Right lobe of liver (tissue), 6 donors: ENCODE measurements around the gene COX6A2. TPM values are rescaled to one million over a fixed set of nuclear protein-coding genes. Genes with fewer than 3 reads are reported as not detected.
A peak's percentile ranks its signal among the peaks of the same experiment; 100 is the strongest.

Experiments
- ATAC-seq, 4 donors: fragments of 200-7000 bp; cut with Tn5 transposase; one replicate each; pipeline ENCODE4 v1.9.1; 2020; ENCODE audit warnings: mild to moderate bottlenecking in 4 of 4, moderate library complexity in 4 of 4
- DNase-seq, 3 donors: peaks; one replicate each; pipeline ENCODE4 v3.0.0-alpha.2; 2020
- H3K27ac ChIP-seq, 3 donors: fragments of 200-600 bp; one replicate each; pipeline ENCODE4 v1.8.0; 2022
- H3K27me3 ChIP-seq, 2 donors: fragments of 200-600 bp; one replicate each; pipeline ENCODE4 v1.8.0; 2022
- H3K36me3 ChIP-seq, 4 donors: fragments of 200-600 bp; sonication (generic) in 1 of 4; one replicate each; pipeline versions ENCODE4 v1.5.1 to v1.8.0; 2017 to 2022; ENCODE audit warnings: control low read depth in 1 of 4
- H3K4me1 ChIP-seq, 4 donors: fragments of 200-600 bp; sonication (generic) in 1 of 4; one replicate each; pipeline versions ENCODE4 v1.5.1 to v1.8.0; 2017 to 2022; ENCODE audit warnings: control low read depth in 1 of 4
- H3K4me3 ChIP-seq, 3 donors: fragments of 200-600 bp; one replicate each; pipeline ENCODE4 v1.8.0; 2022
- H3K9me3 ChIP-seq, 4 donors: fragments of 200-600 bp; sonication (generic) in 1 of 4; one replicate each; pipeline versions ENCODE4 v1.5.1 to v1.8.0; 2017 to 2022; ENCODE audit warnings: control low read depth in 1 of 4
- POLR2A ChIP-seq: fragments of 450-650 bp; IDR thresholded peaks from one replicate; pipeline ENCODE4 v1.6.1; 2017; ENCODE audit warnings: antibody characterized with exemption, mild to moderate bottlenecking
- WGBS: methylation state at CpG from one replicate; pipeline ENCODE4 v1.1.6; 2018; ENCODE audit warnings: low coverage, low lambda C conversion rate; ENCODE audit not compliant: insufficient coverage; ENCODE audit errors: missing lambda C conversion rate; 5-methylcytosine and 5-hydroxymethylcytosine counted together
- intact Hi-C, 2 donors: fragments of 100-400 bp; cut with DNase I; formaldehyde crosslinking; loops; one replicate each; pipeline versions ENCODE4 v1.11.2 to v1.14.1; 2022
- total RNA-seq, 6 experiments: library from RNA; depleted of rRNA in 2 of 6; stranded (reverse); fragments of >200 nt in 2 of 6; fragmentation: NEBNext Ultra II Directional in 3 of 6; extraction: Animal tissue kit (Norgen Biotek cat#: 25700) in 3 of 6; gene quantifications; one replicate each; pipeline versions ENCODE4 v1.1.0 to v1.2.4, GENCODE V29; 2016 to 2023
- TF ChIP-seq, protein P1 (sequence below), 4 donors: fragments of 200-600 bp in 3 of 4; fragments of 450-650 bp in 1 of 4; IDR thresholded peaks; one replicate each; pipeline versions ENCODE4 v1.5.1 to v1.8.0; 2016 to 2022; ENCODE audit warnings: antibody characterized with exemption in 4 of 4, mild to moderate bottlenecking in 2 of 4
- donor health status: DM: no; HTN: yes; CAD: no.
- donor health status: DM: no; HTN: no; CAD: no.
- donor health status: DM: no; HTN: no; CAD: no.
- donor health status: DM: no; HTN: yes; CAD: no.
- donor health status: DM: no; HTN: yes; CAD: no.

Gene COX6A2
- total RNA-seq, 6 experiments from 2014 or later, result 4.1 to 6.0 (median 4.6) TPM; not detected in 2

DNA sequence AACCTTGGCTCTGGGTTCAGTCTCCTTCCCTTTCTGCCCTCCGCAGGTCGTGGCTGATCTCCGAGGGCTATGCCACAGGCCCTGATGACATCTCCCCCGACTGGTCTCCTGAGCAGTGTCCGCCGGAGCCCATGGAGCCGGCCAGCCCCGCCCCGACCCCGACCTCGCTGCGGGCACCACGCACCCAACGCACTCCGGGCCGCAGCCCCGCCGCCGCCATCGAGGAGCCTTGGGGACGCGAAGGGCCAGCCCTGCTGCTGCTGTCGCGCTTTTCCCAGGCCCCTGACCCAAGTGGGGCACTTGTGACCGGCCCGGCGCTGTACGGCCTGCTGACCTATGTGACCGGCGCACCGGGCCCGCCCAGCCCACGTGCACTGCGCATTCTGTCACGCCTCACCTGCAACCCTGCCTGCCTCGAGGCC lies 36.2 kb upstream of the COX6A2 start:
- no peak overlapping the region for H3K4me3 ChIP-seq
- H3K9me3 ChIP-seq, result no peaks in the 10 kb centered on the region
- DNase-seq, result peak in 1 of 3 donors; percentile 20
- no peak overlapping the region for H3K27ac ChIP-seq
- 28% methylated on average over 3 of the region's 36 CpGs for WGBS
- peaks cover 0 to 27% (median 5%) of the 10 kb centered on the region in 4 donors for H3K36me3 ChIP-seq
- TF ChIP-seq, protein P1, sequence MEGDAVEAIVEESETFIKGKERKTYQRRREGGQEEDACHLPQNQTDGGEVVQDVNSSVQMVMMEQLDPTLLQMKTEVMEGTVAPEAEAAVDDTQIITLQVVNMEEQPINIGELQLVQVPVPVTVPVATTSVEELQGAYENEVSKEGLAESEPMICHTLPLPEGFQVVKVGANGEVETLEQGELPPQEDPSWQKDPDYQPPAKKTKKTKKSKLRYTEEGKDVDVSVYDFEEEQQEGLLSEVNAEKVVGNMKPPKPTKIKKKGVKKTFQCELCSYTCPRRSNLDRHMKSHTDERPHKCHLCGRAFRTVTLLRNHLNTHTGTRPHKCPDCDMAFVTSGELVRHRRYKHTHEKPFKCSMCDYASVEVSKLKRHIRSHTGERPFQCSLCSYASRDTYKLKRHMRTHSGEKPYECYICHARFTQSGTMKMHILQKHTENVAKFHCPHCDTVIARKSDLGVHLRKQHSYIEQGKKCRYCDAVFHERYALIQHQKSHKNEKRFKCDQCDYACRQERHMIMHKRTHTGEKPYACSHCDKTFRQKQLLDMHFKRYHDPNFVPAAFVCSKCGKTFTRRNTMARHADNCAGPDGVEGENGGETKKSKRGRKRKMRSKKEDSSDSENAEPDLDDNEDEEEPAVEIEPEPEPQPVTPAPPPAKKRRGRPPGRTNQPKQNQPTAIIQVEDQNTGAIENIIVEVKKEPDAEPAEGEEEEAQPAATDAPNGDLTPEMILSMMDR (IDR thresholded peaks at IDR 0.05), result no peak
- no peak for TF ChIP-seq POLR2A
- intact Hi-C loops, result no loop called here
- no peak for ATAC-seq
- peaks cover 0 to 26% (median 12%) of the 10 kb centered on the region in 4 donors for H3K4me1 ChIP-seq
- H3K27me3 ChIP-seq, result no peaks in the 10 kb centered on the region

DNA sequence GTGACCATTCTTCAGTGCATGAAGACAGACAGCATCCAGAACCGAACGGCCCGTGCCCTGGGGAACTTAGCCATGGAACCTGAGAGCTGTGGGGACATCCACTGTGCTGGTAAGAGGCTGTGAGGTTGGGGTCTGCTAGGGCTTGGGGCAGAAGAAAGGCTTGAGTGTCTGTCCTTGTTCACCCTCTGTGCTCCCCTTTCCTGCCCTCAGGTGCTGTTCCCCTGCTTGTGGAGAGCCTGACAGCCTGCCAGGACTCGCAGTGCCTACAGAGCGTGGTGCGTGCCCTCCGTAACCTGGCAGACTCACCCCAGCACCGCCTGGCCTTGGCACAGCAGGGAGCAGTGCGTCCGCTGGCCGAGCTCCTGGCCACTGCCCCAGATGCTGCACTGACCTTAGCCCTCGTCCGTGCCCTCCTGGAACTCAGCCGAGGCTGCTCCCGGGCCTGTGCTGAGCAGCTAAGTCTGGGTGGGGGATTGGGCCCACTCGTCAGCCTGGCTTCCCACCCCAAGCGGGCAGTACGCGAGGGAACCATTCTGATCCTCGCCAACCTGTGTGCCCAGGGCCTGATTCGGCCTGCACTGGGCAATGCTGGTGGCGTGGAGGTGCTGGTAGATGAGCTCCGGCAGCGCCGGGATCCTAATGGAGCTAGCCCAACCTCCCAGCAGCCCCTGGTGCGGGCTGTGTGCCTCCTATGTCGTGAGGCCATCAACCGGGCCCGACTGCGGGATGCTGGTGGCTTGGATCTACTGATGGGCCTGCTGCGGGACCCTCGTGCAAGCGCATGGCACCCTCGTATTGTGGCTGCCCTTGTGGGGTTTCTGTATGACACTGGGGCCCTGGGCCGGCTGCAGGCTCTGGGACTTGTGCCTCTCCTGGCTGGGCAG lies 34.0 kb upstream of the COX6A2 start:
- H3K4me1 ChIP-seq, result peaks cover 0 to 35% (median 16%) of the 10 kb centered on the region in 4 donors
- H3K27me3 ChIP-seq, result no peaks in the 10 kb centered on the region
- ATAC-seq (peak; percentile 48 to 68 (median 58)), DNase-seq (peak; percentile 92 to 98 (median 98))
- H3K4me3 ChIP-seq, result peak overlapping the region; percentile 16 to 71 (median 62)
- no peaks in the 10 kb centered on the region for H3K9me3 ChIP-seq
- peak overlapping the region in 2 of 3 donors; percentile 76 to 90 for H3K27ac ChIP-seq
- WGBS, result 0% methylated on average over 1 of the region's 35 CpGs
- H3K36me3 ChIP-seq, result peaks cover 0 to 27% (median 5%) of the 10 kb centered on the region in 4 donors
- intact Hi-C loops, result no loop called here
- no peak for TF ChIP-seq POLR2A

DNA sequence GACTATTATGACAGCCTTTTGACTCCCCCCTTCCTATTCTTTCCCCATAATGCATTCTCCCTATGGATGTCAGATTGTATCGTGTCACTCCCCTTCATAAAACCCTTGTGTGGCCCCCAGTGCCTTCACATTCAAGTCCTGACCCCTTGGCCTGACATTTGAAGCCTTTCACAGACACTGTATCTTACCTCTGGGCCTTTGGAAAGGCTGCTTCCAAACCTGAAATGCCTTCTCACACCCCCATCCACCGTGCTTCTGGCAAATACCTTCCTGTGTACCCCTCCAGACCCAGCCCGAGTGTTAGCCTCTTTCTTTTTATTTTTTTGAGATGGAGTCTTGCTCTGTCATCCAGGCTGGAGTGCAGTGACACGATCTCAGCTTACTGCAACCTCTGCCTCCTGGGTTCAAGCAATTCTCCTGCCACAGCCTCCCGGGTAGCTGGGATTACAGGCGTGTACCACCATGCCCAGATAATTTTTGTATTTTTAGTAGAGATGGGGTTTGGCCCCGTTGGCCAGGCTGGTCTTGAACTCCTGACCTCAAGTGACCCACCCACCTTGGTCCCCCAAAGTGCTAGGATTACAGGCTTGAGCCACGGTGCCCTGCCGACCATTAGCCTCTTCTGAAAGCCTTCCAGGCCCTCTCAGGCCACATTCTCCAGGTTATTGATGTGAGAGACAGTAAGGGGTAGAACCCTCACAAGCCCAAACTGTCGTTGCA lies 33.2 kb upstream of the COX6A2 start:
- peaks cover 0 to 20% (median 5%) of the 10 kb centered on the region in 4 donors for H3K36me3 ChIP-seq
- 68% methylated on average over 8 of the region's 10 CpGs for WGBS
- no peaks in the 10 kb centered on the region for H3K27me3 ChIP-seq

DNA sequence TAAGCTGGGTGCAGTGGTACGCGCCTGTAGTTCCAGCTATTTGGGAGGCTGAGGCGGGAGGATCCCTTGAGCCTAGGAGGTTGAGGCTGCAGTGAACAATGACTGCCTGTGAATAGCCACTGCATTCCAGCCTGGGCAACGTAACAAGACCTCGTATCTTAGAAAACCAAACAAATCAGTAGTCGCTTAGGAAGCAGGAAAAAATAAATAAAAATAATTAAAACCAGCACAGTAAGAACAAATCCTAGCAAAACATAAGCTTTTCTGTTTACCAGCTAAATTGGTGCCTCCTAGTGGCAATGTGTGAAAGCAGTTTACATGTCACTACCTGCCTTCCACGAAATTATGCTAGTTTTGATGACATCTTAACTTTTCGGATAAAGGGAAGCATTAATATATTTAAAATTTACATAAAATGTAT lies 32.4 kb upstream of the COX6A2 start:
- Histone ChIP-seq H3K9me3 (no peaks in the 10 kb centered on the region), H3K36me3 (peaks cover 0 to 14% (median 3%) of the 10 kb centered on the region in 4 donors), H3K27me3 (no peaks in the 10 kb centered on the region), H3K4me3 (peak overlapping the region in 2 of 3 donors; percentile 32 to 75), H3K27ac (peak overlapping the region; percentile 75 to 90 (median 76)), H3K4me1 (peaks cover 0 to 47% (median 20%) of the 10 kb centered on the region in 4 donors)
- intact Hi-C loops, result no loop called here
- DNase-seq (no peak), ATAC-seq (no peak)
- WGBS, result 42% methylated on average over 8 of the region's 8 CpGs
- TF ChIP-seq POLR2A, result no peak
- TF ChIP-seq, protein P1 (IDR thresholded peaks at IDR 0.05), result peak; percentile 35 to 55 (median 51)

More for the DNA sequence above, 33.2 kb upstream of the COX6A2 start:
- Histone ChIP-seq H3K9me3 (no peaks in the 10 kb centered on the region), H3K4me1 (peaks cover 0 to 43% (median 20%) of the 10 kb centered on the region in 4 donors), H3K4me3 (no peak overlapping the region), H3K27ac (peak overlapping the region in 2 of 3 donors; percentile 76 to 90)
- intact Hi-C loops, result no loop called here
- TF ChIP-seq, protein P1 (IDR thresholded peaks at IDR 0.05), result no peak
- TF ChIP-seq POLR2A, result no peak
- ATAC-seq (no peak), DNase-seq (no peak)
